Testis (tissue), 2 donors: Measurements from ENCODE around the gene CREB3L1.

Experiments used
- POLR2A ChIP-seq: fragments of 450-650 bp; IDR thresholded peaks from one replicate; pipeline ENCODE4 v1.6.1; 2017; ENCODE audit warnings: antibody characterized with exemption, mild to moderate bottlenecking, moderate library complexity
- TF ChIP-seq, protein P1 (sequence below), 3 experiments: fragments of 450-650 bp in 2 of 3; fragments of 200-600 bp in 1 of 3; sonication (generic) in 1 of 3; IDR thresholded peaks; one replicate each; pipeline ENCODE4 v1.5.1; 2016 to 2019; ENCODE audit warnings: antibody characterized with exemption in 3 of 3, mild to moderate bottlenecking in 2 of 3, moderate library complexity in 1 of 3

DNA sequence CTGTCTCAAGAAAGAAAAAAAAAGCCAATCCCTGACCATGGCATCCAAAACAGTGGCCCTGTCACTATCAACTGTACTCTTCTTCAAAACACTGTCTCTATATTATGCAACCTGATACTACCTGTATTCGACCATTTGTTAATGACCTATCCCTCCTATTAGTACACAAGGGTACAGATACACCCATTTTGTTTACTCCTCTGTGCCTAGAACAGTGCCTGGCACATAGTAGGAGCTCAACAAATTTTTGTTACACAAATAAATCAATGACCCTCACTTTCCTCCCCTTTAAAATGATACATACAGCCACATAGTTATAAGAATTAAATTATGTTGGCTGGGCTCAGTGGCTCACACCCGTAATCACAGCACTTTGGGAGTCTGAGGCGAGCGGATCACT is 13.4 kb upstream of the CREB3L1 start:
- TF ChIP-seq POLR2A = no peak
- TF ChIP-seq, protein P1, sequence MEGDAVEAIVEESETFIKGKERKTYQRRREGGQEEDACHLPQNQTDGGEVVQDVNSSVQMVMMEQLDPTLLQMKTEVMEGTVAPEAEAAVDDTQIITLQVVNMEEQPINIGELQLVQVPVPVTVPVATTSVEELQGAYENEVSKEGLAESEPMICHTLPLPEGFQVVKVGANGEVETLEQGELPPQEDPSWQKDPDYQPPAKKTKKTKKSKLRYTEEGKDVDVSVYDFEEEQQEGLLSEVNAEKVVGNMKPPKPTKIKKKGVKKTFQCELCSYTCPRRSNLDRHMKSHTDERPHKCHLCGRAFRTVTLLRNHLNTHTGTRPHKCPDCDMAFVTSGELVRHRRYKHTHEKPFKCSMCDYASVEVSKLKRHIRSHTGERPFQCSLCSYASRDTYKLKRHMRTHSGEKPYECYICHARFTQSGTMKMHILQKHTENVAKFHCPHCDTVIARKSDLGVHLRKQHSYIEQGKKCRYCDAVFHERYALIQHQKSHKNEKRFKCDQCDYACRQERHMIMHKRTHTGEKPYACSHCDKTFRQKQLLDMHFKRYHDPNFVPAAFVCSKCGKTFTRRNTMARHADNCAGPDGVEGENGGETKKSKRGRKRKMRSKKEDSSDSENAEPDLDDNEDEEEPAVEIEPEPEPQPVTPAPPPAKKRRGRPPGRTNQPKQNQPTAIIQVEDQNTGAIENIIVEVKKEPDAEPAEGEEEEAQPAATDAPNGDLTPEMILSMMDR (IDR thresholded peaks at IDR 0.05) = no peak
